HG03097 (cell line): ENCODE results near the gene SLC35E1.
A peak's percentile ranks its signal among the peaks of the same experiment; 100 is the strongest.

ENCODE experiments used
- ATAC-seq: cut with Tn5 transposase; IDR thresholded peaks from one replicate; pipeline ENCODE4 v1.9.1; 2021; ENCODE audit not compliant: unreplicated experiment, low FRiP score

Gene SLC35E1

GRCh38 chr19:16599655-16600346, 27.6 kb upstream of the SLC35E1 start:
- ATAC-seq, result no peak

GRCh38 chr19:16598848-16599247, 26.6 kb upstream of the SLC35E1 start:
- ATAC-seq, result no peak

- ATAC-seq, result no peak
Observed at GRCh38 chr19:16596399-16596798, 24.2 kb upstream of the SLC35E1 start.

GRCh38 chr19:16595097-16595496, 22.9 kb upstream of the SLC35E1 start:
- ATAC-seq, result no peak

GRCh38 chr19:16594681-16595091, 22.5 kb upstream of the SLC35E1 start:
- ATAC-seq, result no peak

- ATAC-seq, result peak; percentile 36
Observed at GRCh38 chr19:16594131-16594586, 21.9 kb upstream of the SLC35E1 start.

GRCh38 chr19:16593181-16593580, 21.0 kb upstream of the SLC35E1 start:
- ATAC-seq, result no peak

GRCh38 chr19:16591803-16592556, 19.8 kb upstream of the SLC35E1 start:
- ATAC-seq, result no peak

- ATAC-seq, result no peak
Observed at GRCh38 chr19:16590876-16591802, 18.9 kb upstream of the SLC35E1 start.

GRCh38 chr19:16589917-16590316, 17.7 kb upstream of the SLC35E1 start:
- ATAC-seq, result no peak

- ATAC-seq, result peak; percentile 11
Observed at GRCh38 chr19:16588824-16589577, 16.8 kb upstream of the SLC35E1 start.

- peak; percentile 29 for ATAC-seq
Observed at GRCh38 chr19:16587833-16588823, 15.9 kb upstream of the SLC35E1 start.

- ATAC-seq, result peak; percentile 20
Observed at GRCh38 chr19:16586991-16587832, 15.0 kb upstream of the SLC35E1 start.

GRCh38 chr19:16586477-16586871, 14.3 kb upstream of the SLC35E1 start:
- no peak for ATAC-seq

- peak; percentile 30 for ATAC-seq
Observed at GRCh38 chr19:16585808-16586476, 13.7 kb upstream of the SLC35E1 start.

- ATAC-seq, result no peak
Observed at GRCh38 chr19:16585094-16585801, 13.0 kb upstream of the SLC35E1 start.
